B cell (primary cell): ENCODE results near the gene CRTC2.
"Not testable (repeated sequence)": the region's sequence is repeated elsewhere in the genome, so short reads cannot be mapped to it uniquely, and the experiment has no call there.

Experiments used
- EZH2 ChIP-seq: IDR thresholded peaks from 2 replicates; pipeline ENCODE4 v1.6.1; 2012; ENCODE audit warnings: borderline replicate concordance, low read depth, mild to moderate bottlenecking, moderate library complexity, low read length; ENCODE audit not compliant: insufficient read depth, poor library complexity, severe bottlenecking
- TF ChIP-seq, protein P1 (sequence below): fragments of 200-600 bp; IDR thresholded peaks from one replicate; pipeline ENCODE4 v1.8.0; 2022; ENCODE audit warnings: antibody characterized with exemption, mild to moderate bottlenecking

DNA sequence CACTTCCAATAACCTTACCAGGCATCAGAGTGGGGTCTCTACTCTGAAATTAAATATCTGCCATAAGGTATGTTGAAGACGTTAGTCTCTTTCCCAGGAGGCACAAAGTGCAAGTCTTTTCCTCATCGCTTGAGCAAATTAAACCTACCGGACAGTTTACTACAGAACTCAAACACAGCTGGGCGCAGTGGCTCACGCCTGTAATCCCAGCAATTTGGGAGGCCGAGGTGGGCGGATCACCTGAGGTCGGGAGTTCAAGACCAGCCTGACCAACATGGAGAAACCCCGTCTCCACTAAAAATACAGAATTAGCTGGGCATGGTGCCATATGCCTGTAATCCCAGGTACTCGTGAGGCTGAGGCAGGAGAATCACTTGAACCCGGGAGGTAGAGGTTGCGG, 20.7 kb upstream of the CRTC2 start:
- TF ChIP-seq, protein P1, sequence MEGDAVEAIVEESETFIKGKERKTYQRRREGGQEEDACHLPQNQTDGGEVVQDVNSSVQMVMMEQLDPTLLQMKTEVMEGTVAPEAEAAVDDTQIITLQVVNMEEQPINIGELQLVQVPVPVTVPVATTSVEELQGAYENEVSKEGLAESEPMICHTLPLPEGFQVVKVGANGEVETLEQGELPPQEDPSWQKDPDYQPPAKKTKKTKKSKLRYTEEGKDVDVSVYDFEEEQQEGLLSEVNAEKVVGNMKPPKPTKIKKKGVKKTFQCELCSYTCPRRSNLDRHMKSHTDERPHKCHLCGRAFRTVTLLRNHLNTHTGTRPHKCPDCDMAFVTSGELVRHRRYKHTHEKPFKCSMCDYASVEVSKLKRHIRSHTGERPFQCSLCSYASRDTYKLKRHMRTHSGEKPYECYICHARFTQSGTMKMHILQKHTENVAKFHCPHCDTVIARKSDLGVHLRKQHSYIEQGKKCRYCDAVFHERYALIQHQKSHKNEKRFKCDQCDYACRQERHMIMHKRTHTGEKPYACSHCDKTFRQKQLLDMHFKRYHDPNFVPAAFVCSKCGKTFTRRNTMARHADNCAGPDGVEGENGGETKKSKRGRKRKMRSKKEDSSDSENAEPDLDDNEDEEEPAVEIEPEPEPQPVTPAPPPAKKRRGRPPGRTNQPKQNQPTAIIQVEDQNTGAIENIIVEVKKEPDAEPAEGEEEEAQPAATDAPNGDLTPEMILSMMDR: not testable (repeated sequence)
- TF ChIP-seq EZH2: not testable (repeated sequence)
